Caco-2 (cell line): ENCODE data around the gene CATSPERD. TPM values are rescaled to one million over a fixed set of nuclear protein-coding genes. Genes with fewer than 3 reads are reported as not detected.

Experiments used
- BruUV-seq: library from RNA; stranded (reverse); fragments of 400-500 nt; replicated peaks from 2 replicates; lab custom pipeline; 2021; lab: Mats Ljungman, UMichigan
- CTCF ChIA-PET: fragments of 300-600 bp; sonication (Branson Sonifier 250); formaldehyde crosslinking; loops from one replicate; lab custom pipeline; 2022; ENCODE audit warnings: antibody characterized with exemption; lab: Charles Lee
- POLR2A ChIA-PET: fragments of 300-600 bp; sonication (Branson Sonifier 250); formaldehyde crosslinking; loops from one replicate; lab custom pipeline; 2022; ENCODE audit warnings: antibody characterized with exemption; lab: Charles Lee
- DNase-seq, 2 experiments: peaks; one replicate each; pipeline versions ENCODE4 v3.0.0 to v3.0.0-alpha.2; 2020 to 2022
- H3K27me3 ChIP-seq: replicated peaks from 2 replicates; pipeline ENCODE4 v1.6.0; 2011; ENCODE audit warnings: low read length; ENCODE audit not compliant: control insufficient read depth, insufficient read depth
- H3K36me3 ChIP-seq: 2 replicates; pipeline ENCODE4 v1.5.1; 2011; ENCODE audit warnings: low read length; ENCODE audit not compliant: control insufficient read depth, insufficient read depth
- H3K4me1 ChIP-seq: fragments of 250-450 bp; sonication (Bioruptor Pico); 2 replicates; pipeline ENCODE4 v1.5.1; 2020; ENCODE audit warnings: mild to moderate bottlenecking
- H3K4me3 ChIP-seq: 2 replicates; pipeline ENCODE4 v1.5.1; 2011; ENCODE audit warnings: low read depth, mild to moderate bottlenecking, control low read depth, low read length
- H3K9me3 ChIP-seq: fragments of 250-450 bp; sonication (Bioruptor Pico); 2 replicates; pipeline ENCODE4 v1.5.1; 2020; ENCODE audit warnings: mild to moderate bottlenecking, moderate library complexity
- H3K27ac Mint-ChIP-seq: one replicate; pipeline ENCODE4 v1.8.0; 2022; ENCODE audit warnings: mixed read lengths; ENCODE audit not compliant: unreplicated experiment
- H3K27me3 Mint-ChIP-seq: one replicate; pipeline ENCODE4 v1.8.0; 2022; ENCODE audit warnings: mixed read lengths; ENCODE audit not compliant: insufficient read depth, unreplicated experiment
- H3K36me3 Mint-ChIP-seq: one replicate; pipeline ENCODE4 v1.8.0; 2022; ENCODE audit warnings: mild to moderate bottlenecking, mixed read lengths; ENCODE audit not compliant: insufficient read depth, unreplicated experiment
- H3K4me1 Mint-ChIP-seq: one replicate; pipeline ENCODE4 v1.8.0; 2022; ENCODE audit warnings: low read depth, mixed read lengths; ENCODE audit not compliant: unreplicated experiment
- H3K4me3 Mint-ChIP-seq: one replicate; pipeline ENCODE4 v1.8.0; 2022; ENCODE audit warnings: mild to moderate bottlenecking, moderate library complexity, mixed read lengths; ENCODE audit not compliant: unreplicated experiment
- H3K9me3 Mint-ChIP-seq: one replicate; pipeline ENCODE4 v1.8.0; 2022; ENCODE audit warnings: mixed read lengths; ENCODE audit not compliant: unreplicated experiment
- CTCF ChIP-seq, 2 experiments: fragments of 200-600 bp in 1 of 2; IDR thresholded peaks; 1 replicate in 1 of 2; 2 replicates in 1 of 2; pipeline versions ENCODE4 v1.5.1 to v1.8.0; 2011 to 2022; ENCODE audit warnings: antibody characterized with exemption in 1 of 2, control low read depth in 1 of 2, inconsistent platforms in 1 of 2, low read depth in 1 of 2, low read length in 1 of 2, mild to moderate bottlenecking in 1 of 2, moderate library complexity in 1 of 2; ENCODE audit not compliant: insufficient read depth in 1 of 2, severe bottlenecking in 1 of 2, unreplicated experiment in 1 of 2
- intact Hi-C: fragments of 100-400 bp; cut with micrococcal nuclease; formaldehyde crosslinking; loops from one replicate; pipeline ENCODE4 v1.10.0; 2022; ENCODE audit not compliant: unreplicated experiment
- total RNA-seq: library from RNA; stranded (reverse); gene quantifications from 2 replicates; pipeline ENCODE4 v1.2.3, GENCODE V29; 2022

CATSPERD gene
- total RNA-seq, 1 experiment from 2014 or later = not detected

GRCh38 chr19:5804516-5805461 is 84.4 kb downstream of the CATSPERD start, which contains the start of gene NRTN:
TSS of gene NRTN (plus strand) at chr19:5805067. CDS start at chr19:5824166, 19,099 bp downstream.
- CTCF ChIA-PET = interaction anchor here (0.9 to 2.0 kb wide), 24 partner anchors 11 to 294 kb away, joined by 3 to 56 read pairs (median 6); partner anchors contain the start of genes CATSPERD, DUS3L, LONP1 and NDUFA11
- BruUV-seq = no TSS peak
- no peaks in the 10 kb centered on the region for H3K36me3 Mint-ChIP-seq
- intact Hi-C loops = loop anchor here (1.0 to 2.0 kb wide), 3 partner anchors 19 to 100 kb away; partner anchors contain the start of gene VMAC
- Histone ChIP-seq H3K9me3 (no peaks in the 10 kb centered on the region), H3K4me3 (peak within 1 kb of the TSS; percentile 57), H3K27me3 (no peaks in the 10 kb centered on the region), H3K4me1 (0 out of 2 replicates have a peak, but pooled peaks cover 3% of the 10 kb centered on the region), H3K36me3 (no peaks in the 10 kb centered on the region)
- POLR2A ChIA-PET = interaction anchor here (0.6 to 1.3 kb wide), 3 partner anchors 23 to 99 kb away, joined by 3 to 15 read pairs (median 7); partner anchors contain the start of genes NDUFA11 and VMAC
- H3K4me1 Mint-ChIP-seq = no peaks in the 10 kb centered on the region
- no peaks in the 10 kb centered on the region for H3K9me3 Mint-ChIP-seq
- peak within 1 kb of the TSS; percentile 53 for H3K27ac Mint-ChIP-seq
- TF ChIP-seq CTCF (IDR thresholded peaks at IDR 0.05; ENCODE audit: insufficient read depth in 1 of 2, low read depth in 1 of 2, low read length in 1 of 2, severe bottlenecking in 1 of 2, unreplicated experiment in 1 of 2) = peak in 1 of 2 experiments; percentile 2
- H3K4me3 Mint-ChIP-seq = peak within 1 kb of the TSS; percentile 75
- DNase-seq = peak in 1 of 2 experiments; percentile 64
- no peaks in the 10 kb centered on the region for H3K27me3 Mint-ChIP-seq

GRCh38 chr19:5805462-5806132 is 85.2 kb downstream of the CATSPERD start:
- Mint-ChIP-seq H3K36me3 (no peaks in the 10 kb centered on the region), H3K4me3 (peak overlapping the region; percentile 73), H3K27me3 (no peaks in the 10 kb centered on the region), H3K9me3 (no peaks in the 10 kb centered on the region), H3K4me1 (no peaks in the 10 kb centered on the region), H3K27ac (no peak overlapping the region)
- no peaks in the 10 kb centered on the region for H3K36me3 ChIP-seq
- ChIA-PET CTCF (no interaction called here), POLR2A (no interaction called here)
- DNase-seq = peak; percentile 86 to 89
- peak overlapping the region; percentile 57 for H3K4me3 ChIP-seq
- peak; percentile 84 to 92 for TF ChIP-seq CTCF (IDR thresholded peaks at IDR 0.05; ENCODE audit: insufficient read depth in 1 of 2, low read depth in 1 of 2, low read length in 1 of 2, severe bottlenecking in 1 of 2, unreplicated experiment in 1 of 2)
- H3K27me3 ChIP-seq = no peaks in the 10 kb centered on the region
- 0 out of 2 replicates have a peak, but pooled peaks cover 3% of the 10 kb centered on the region for H3K4me1 ChIP-seq
- no peaks in the 10 kb centered on the region for H3K9me3 ChIP-seq
- no TSS peak for BruUV-seq
- intact Hi-C loops = loop anchor here (2.0 kb wide), 1 partner anchor 87 kb away; no protein-coding TSS in a partner anchor

- H3K36me3 Mint-ChIP-seq = no peaks in the 10 kb centered on the region
- ChIA-PET POLR2A (no interaction called here), CTCF (no interaction called here)
- H3K4me1 Mint-ChIP-seq = no peaks in the 10 kb centered on the region
- H3K27me3 Mint-ChIP-seq = no peaks in the 10 kb centered on the region
- no peak overlapping the region for H3K27ac Mint-ChIP-seq
- no peaks in the 10 kb centered on the region for H3K36me3 ChIP-seq
- H3K4me3 Mint-ChIP-seq = peak overlapping the region; percentile 73
- H3K4me3 ChIP-seq = no peak overlapping the region
- no peaks in the 10 kb centered on the region for H3K9me3 ChIP-seq
- intact Hi-C loops = no loop called here
- H3K27me3 ChIP-seq = no peaks in the 10 kb centered on the region
- DNase-seq = no peak
- TF ChIP-seq CTCF (IDR thresholded peaks at IDR 0.05; ENCODE audit: insufficient read depth in 1 of 2, low read depth in 1 of 2, low read length in 1 of 2, severe bottlenecking in 1 of 2, unreplicated experiment in 1 of 2) = no peak
- H3K4me1 ChIP-seq = 0 out of 2 replicates have a peak, but pooled peaks cover 3% of the 10 kb centered on the region
- H3K9me3 Mint-ChIP-seq = no peaks in the 10 kb centered on the region
- no TSS peak for BruUV-seq
These were observed 85.7 kb downstream of the CATSPERD start for GRCh38 chr19:5806133-5806489.
